HL-60 (cell line): ENCODE results near the gene ATP6V1G3.
"Not testable (repeated sequence)": the region's sequence is repeated elsewhere in the genome, so short reads cannot be mapped to it uniquely, and the experiment has no call there.

Experiments
- DNase-seq, 2 experiments: peaks; one replicate each; pipeline ENCODE4 v3.0.0-alpha.2; 2010 to 2020; ENCODE audit warnings: low read depth in 1 of 2, low spot score in 1 of 2
- H3K27ac ChIP-seq: fragments of 250-450 bp; sonication (Bioruptor Pico); replicated peaks from 2 replicates; pipeline ENCODE4 v1.5.1; 2020; ENCODE audit warnings: mild to moderate bottlenecking, moderate library complexity
- H3K27me3 ChIP-seq: fragments of 250-450 bp; sonication (Bioruptor Pico); 2 replicates; pipeline ENCODE4 v1.5.1; 2021; ENCODE audit warnings: mild to moderate bottlenecking, moderate library complexity; ENCODE audit not compliant: insufficient read depth, poor library complexity, severe bottlenecking
- H3K4me3 ChIP-seq: replicated peaks from 2 replicates; pipeline ENCODE4 v1.5.1; 2011; ENCODE audit warnings: mild to moderate bottlenecking, control low read depth, low read length; ENCODE audit not compliant: insufficient read depth
- CTCF ChIP-seq: IDR thresholded peaks from one replicate; pipeline ENCODE4 v1.5.1; 2011; ENCODE audit warnings: low read length, control low read depth, inconsistent platforms; ENCODE audit not compliant: insufficient read depth
- GABPA ChIP-seq: IDR thresholded peaks from 2 replicates; pipeline ENCODE4 v1.6.1; 2012; ENCODE audit warnings: low read depth
- POLR2AphosphoS5 ChIP-seq: IDR thresholded peaks from 2 replicates; pipeline ENCODE4 v1.6.1; 2012; ENCODE audit warnings: low read depth
- REST ChIP-seq: IDR thresholded peaks from 2 replicates; pipeline ENCODE4 v1.6.1; 2012; ENCODE audit warnings: low read depth; ENCODE audit not compliant: insufficient replicate concordance
- SPI1 ChIP-seq: IDR thresholded peaks from 2 replicates; pipeline ENCODE4 v1.6.1; 2012; ENCODE audit warnings: low read depth, mild to moderate bottlenecking, borderline replicate concordance
- long read RNA-seq: library from polyadenylated mRNA; unstranded; transcript quantifications from one replicate; pipeline ENCODE4 v2.0.0, GENCODE V29; 2020

The ATP6V1G3 gene
- long read RNA-seq = 0 reads

GRCh38 chr1:198540580-198540979 is at the start of gene ATP6V1G3:
TSS of gene ATP6V1G3 (minus strand) at chr1:198540680. CDS start at chr1:198540650, 30 bp downstream.
- no peak within 1 kb of the TSS for H3K4me3 ChIP-seq
- DNase-seq = no peak
- no peak within 1 kb of the TSS for H3K27ac ChIP-seq
- no peaks in the 10 kb centered on the region for H3K27me3 ChIP-seq
- TF ChIP-seq POLR2AphosphoS5 = no peak
- no peak for TF ChIP-seq CTCF
- TF ChIP-seq SPI1 = no peak
- no peak for TF ChIP-seq GABPA
- TF ChIP-seq REST = no peak

- H3K4me3 ChIP-seq = no peak overlapping the region
- H3K27ac ChIP-seq = no peak overlapping the region
- TF ChIP-seq POLR2AphosphoS5 (no peak), REST (no peak), CTCF (no peak), GABPA (no peak), SPI1 (no peak)
- no peak for DNase-seq
- no peaks in the 10 kb centered on the region for H3K27me3 ChIP-seq
These were observed 48.4 kb upstream of the ATP6V1G3 start for GRCh38 chr1:198588845-198589244.

- no peak overlapping the region for H3K27ac ChIP-seq
- TF ChIP-seq SPI1 (no peak), POLR2AphosphoS5 (no peak), CTCF (no peak), REST (no peak), GABPA (no peak)
- DNase-seq = no peak
- no peak overlapping the region for H3K4me3 ChIP-seq
- H3K27me3 ChIP-seq = no peaks in the 10 kb centered on the region
These were observed 43.7 kb upstream of the ATP6V1G3 start for GRCh38 chr1:198584163-198584562.

- DNase-seq, H3K4me3 ChIP-seq, H3K27ac ChIP-seq, H3K27me3 ChIP-seq: not testable (repeated sequence)
These were observed 42.8 kb upstream of the ATP6V1G3 start for GRCh38 chr1:198583209-198583802.
